ENCODE measurements around the gene RIMS4. TPM values are rescaled to one million over a fixed set of nuclear protein-coding genes. Genes with fewer than 3 reads are reported as not detected.

RIMS4 gene
- total RNA-seq, 1 donor from 2014 or later: 5.3 TPM

DNA sequence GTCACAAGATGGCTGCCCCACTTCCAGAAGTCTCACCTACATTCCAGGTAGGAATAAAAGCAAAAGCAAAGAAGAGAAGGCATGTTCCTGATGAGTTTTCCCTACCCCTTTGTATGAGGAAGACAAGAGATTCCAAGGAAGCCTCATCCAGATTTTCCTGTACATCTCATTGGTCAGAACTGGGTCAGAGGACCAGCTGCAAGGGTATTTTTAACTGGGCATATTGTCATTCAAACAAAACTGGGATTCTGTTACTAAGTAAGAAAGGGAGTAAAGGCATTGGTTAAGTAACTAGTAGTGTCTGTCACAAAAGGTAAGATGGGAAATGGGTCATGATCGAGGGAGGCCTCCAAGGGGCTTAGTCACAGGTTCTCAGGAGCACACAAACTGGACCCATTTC is 28.2 kb upstream of the RIMS4 start:
- H2AFZ ChIP-seq (replicated peaks): no peak overlapping the region
- no peaks in the 10 kb centered on the region for H3K27me3 ChIP-seq
- H3K4me2 ChIP-seq: no peak overlapping the region
- H3K4me3 Mint-ChIP-seq: no peak overlapping the region
- H3K9ac ChIP-seq: no peak overlapping the region
- no peaks in the 10 kb centered on the region for H3F3A ChIP-seq (ENCODE audit: low read depth)
- TF ChIP-seq, protein P1, sequence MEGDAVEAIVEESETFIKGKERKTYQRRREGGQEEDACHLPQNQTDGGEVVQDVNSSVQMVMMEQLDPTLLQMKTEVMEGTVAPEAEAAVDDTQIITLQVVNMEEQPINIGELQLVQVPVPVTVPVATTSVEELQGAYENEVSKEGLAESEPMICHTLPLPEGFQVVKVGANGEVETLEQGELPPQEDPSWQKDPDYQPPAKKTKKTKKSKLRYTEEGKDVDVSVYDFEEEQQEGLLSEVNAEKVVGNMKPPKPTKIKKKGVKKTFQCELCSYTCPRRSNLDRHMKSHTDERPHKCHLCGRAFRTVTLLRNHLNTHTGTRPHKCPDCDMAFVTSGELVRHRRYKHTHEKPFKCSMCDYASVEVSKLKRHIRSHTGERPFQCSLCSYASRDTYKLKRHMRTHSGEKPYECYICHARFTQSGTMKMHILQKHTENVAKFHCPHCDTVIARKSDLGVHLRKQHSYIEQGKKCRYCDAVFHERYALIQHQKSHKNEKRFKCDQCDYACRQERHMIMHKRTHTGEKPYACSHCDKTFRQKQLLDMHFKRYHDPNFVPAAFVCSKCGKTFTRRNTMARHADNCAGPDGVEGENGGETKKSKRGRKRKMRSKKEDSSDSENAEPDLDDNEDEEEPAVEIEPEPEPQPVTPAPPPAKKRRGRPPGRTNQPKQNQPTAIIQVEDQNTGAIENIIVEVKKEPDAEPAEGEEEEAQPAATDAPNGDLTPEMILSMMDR (IDR thresholded peaks at IDR 0.05): no peak
- no peak for TF ChIP-seq EZH2 (IDR thresholded peaks at IDR 0.05)
- no peak for TF ChIP-seq EZH2phosphoT487 (IDR thresholded peaks at IDR 0.05)
- no peaks in the 10 kb centered on the region for H3K36me3 Mint-ChIP-seq
- H4K20me1 ChIP-seq (ENCODE audit: low read depth): no peaks in the 10 kb centered on the region
- H3K27ac ChIP-seq: no peak overlapping the region
- H3K4me1 ChIP-seq: no peaks in the 10 kb centered on the region
- no peaks in the 10 kb centered on the region for H3K79me2 ChIP-seq (ENCODE audit: low read depth)
- DNase-seq (ENCODE audit: low spot score): no peak
- no peak overlapping the region for H3K27ac Mint-ChIP-seq
- peaks cover 3% of the 10 kb centered on the region for H3K9me3 Mint-ChIP-seq
- no peaks in the 10 kb centered on the region for H3K4me1 Mint-ChIP-seq
- peaks cover 11% of the 10 kb centered on the region for H3K27me3 Mint-ChIP-seq (ENCODE audit: insufficient read depth, low read depth)
- H3K9me3 ChIP-seq (ENCODE audit: low read depth): no peaks in the 10 kb centered on the region
- H3K36me3 ChIP-seq: no peaks in the 10 kb centered on the region
- no peak overlapping the region for H3K4me3 ChIP-seq

DNA sequence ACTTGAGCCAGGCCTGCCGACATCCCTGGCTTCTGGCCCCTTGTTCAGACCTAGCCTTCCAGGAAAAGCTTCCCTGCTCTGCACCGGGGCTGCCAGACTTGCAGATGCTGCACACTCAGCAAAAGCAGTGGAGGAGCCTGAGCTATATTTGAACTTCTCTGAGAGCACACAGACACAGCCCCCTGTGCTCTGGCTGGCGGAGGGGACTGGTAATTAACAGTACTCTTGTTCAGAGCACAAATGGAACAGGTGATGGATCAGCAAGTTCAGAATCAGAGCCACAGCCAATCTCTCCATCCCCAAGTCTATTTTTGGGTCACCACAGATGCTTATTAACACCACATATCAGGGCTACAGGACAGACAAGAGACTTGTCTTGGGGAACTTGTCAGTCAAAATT is 27.6 kb upstream of the RIMS4 start:
- Histone ChIP-seq H3K4me3 (no peak overlapping the region), H2AFZ (replicated peaks) (no peak overlapping the region), H3K27me3 (no peaks in the 10 kb centered on the region), H3K4me2 (no peak overlapping the region), H3K36me3 (no peaks in the 10 kb centered on the region), H3K4me1 (no peaks in the 10 kb centered on the region), H3K79me2 (ENCODE audit: low read depth) (no peaks in the 10 kb centered on the region), H3K9ac (no peak overlapping the region), H3K27ac (no peak overlapping the region), H4K20me1 (ENCODE audit: low read depth) (no peaks in the 10 kb centered on the region), H3F3A (ENCODE audit: low read depth) (no peaks in the 10 kb centered on the region), H3K9me3 (ENCODE audit: low read depth) (no peaks in the 10 kb centered on the region)
- H3K4me1 Mint-ChIP-seq: peaks cover 1% of the 10 kb centered on the region
- no peak overlapping the region for H3K4me3 Mint-ChIP-seq
- H3K36me3 Mint-ChIP-seq: no peaks in the 10 kb centered on the region
- DNase-seq (ENCODE audit: low spot score): no peak
- H3K27ac Mint-ChIP-seq: no peak overlapping the region
- TF ChIP-seq, protein P1 (IDR thresholded peaks at IDR 0.05): no peak
- TF ChIP-seq EZH2 (IDR thresholded peaks at IDR 0.05): no peak
- peaks cover 3% of the 10 kb centered on the region for H3K9me3 Mint-ChIP-seq
- peaks cover 9% of the 10 kb centered on the region for H3K27me3 Mint-ChIP-seq (ENCODE audit: insufficient read depth, low read depth)

GRCh38 chr20:44836601-44837120 is 26.3 kb upstream of the RIMS4 start:
- no peak overlapping the region for H3K4me3 Mint-ChIP-seq
- H3K9me3 ChIP-seq (ENCODE audit: low read depth): no peaks in the 10 kb centered on the region
- H2AFZ ChIP-seq (replicated peaks): no peak overlapping the region

More at GRCh38 chr20:44836601-44837120, 26.3 kb upstream of the RIMS4 start:
- Histone ChIP-seq H3K36me3 (no peaks in the 10 kb centered on the region), H3K4me1 (no peaks in the 10 kb centered on the region), H3K79me2 (ENCODE audit: low read depth) (no peaks in the 10 kb centered on the region), H4K20me1 (ENCODE audit: low read depth) (no peaks in the 10 kb centered on the region), H3K4me3 (no peak overlapping the region), H3K27me3 (no peaks in the 10 kb centered on the region), H3F3A (ENCODE audit: low read depth) (no peaks in the 10 kb centered on the region), H3K4me2 (no peak overlapping the region), H3K9ac (no peak overlapping the region), H3K27ac (no peak overlapping the region)
- Mint-ChIP-seq H3K4me1 (peaks cover 7% of the 10 kb centered on the region), H3K36me3 (no peaks in the 10 kb centered on the region), H3K9me3 (peaks cover 3% of the 10 kb centered on the region), H3K27me3 (ENCODE audit: insufficient read depth, low read depth) (peaks cover 2% of the 10 kb centered on the region), H3K27ac (no peak overlapping the region)
- DNase-seq (ENCODE audit: low spot score): no peak
- TF ChIP-seq EZH2 (IDR thresholded peaks at IDR 0.05) (no peak), EZH2phosphoT487 (IDR thresholded peaks at IDR 0.05) (no peak)
- TF ChIP-seq, protein P1 (IDR thresholded peaks at IDR 0.05): no peak

Measured in neural progenitor cell (in vitro differentiated cells).